BLaER1 (cell line): Measurements from ENCODE around the gene PC.

ENCODE experiments used
- H3K27ac ChIP-seq: shearing (Covaris generic); formaldehyde crosslinking; 2 replicates; pipeline ENCODE4 v1.8.1; 2022
- H3K27me3 ChIP-seq: shearing (Covaris generic); formaldehyde crosslinking; 2 replicates; pipeline ENCODE4 v1.8.1; 2022
- H3K36me3 ChIP-seq: shearing (Covaris generic); formaldehyde crosslinking; 2 replicates; pipeline ENCODE4 v1.8.1; 2022
- H3K4me1 ChIP-seq: shearing (Covaris generic); formaldehyde crosslinking; 2 replicates; pipeline ENCODE4 v1.8.1; 2022
- H3K4me2 ChIP-seq: shearing (Covaris generic); formaldehyde crosslinking; 2 replicates; pipeline ENCODE4 v1.8.1; 2022
- H3K4me3 ChIP-seq: shearing (Covaris generic); formaldehyde crosslinking; 2 replicates; pipeline ENCODE4 v1.8.1; 2022
- H3K9ac ChIP-seq: shearing (Covaris generic); formaldehyde crosslinking; 2 replicates; pipeline ENCODE4 v1.8.1; 2022
- H3K9me3 ChIP-seq: shearing (Covaris generic); formaldehyde crosslinking; 2 replicates; pipeline ENCODE4 v1.8.1; 2022
- H4K20me1 ChIP-seq: shearing (Covaris generic); formaldehyde crosslinking; 2 replicates; pipeline ENCODE4 v1.8.1; 2022
- Cebpa-rat ChIP-seq: shearing (Covaris generic); IDR thresholded peaks from 2 replicates; pipeline ENCODE4 v1.8.1; 2022

PC gene

GRCh38 chr11:66915046-66915832 is 42.9 kb downstream of the PC start:
- TF ChIP-seq Cebpa-rat = no peak
- H3K4me1 ChIP-seq = no peaks in the 10 kb centered on the region
- H3K4me3 ChIP-seq = no peak overlapping the region
- no peaks in the 10 kb centered on the region for H3K27me3 ChIP-seq
- no peaks in the 10 kb centered on the region for H3K9me3 ChIP-seq
- H3K36me3 ChIP-seq = no peaks in the 10 kb centered on the region
- no peak overlapping the region for H3K4me2 ChIP-seq
- H4K20me1 ChIP-seq = no peaks in the 10 kb centered on the region
- no peak overlapping the region for H3K9ac ChIP-seq
- no peak overlapping the region for H3K27ac ChIP-seq

GRCh38 chr11:66914505-66914904 is 43.7 kb downstream of the PC start:
- Histone ChIP-seq H3K27me3 (no peaks in the 10 kb centered on the region), H3K4me3 (no peak overlapping the region), H3K36me3 (no peaks in the 10 kb centered on the region), H3K27ac (no peak overlapping the region), H4K20me1 (no peaks in the 10 kb centered on the region), H3K9ac (no peak overlapping the region), H3K4me2 (no peak overlapping the region), H3K9me3 (no peaks in the 10 kb centered on the region), H3K4me1 (no peaks in the 10 kb centered on the region)
- no peak for TF ChIP-seq Cebpa-rat

- no peak overlapping the region for H3K4me3 ChIP-seq
- H3K9ac ChIP-seq = no peak overlapping the region
- H3K4me1 ChIP-seq = no peaks in the 10 kb centered on the region
- no peak overlapping the region for H3K4me2 ChIP-seq
- H3K27me3 ChIP-seq = no peaks in the 10 kb centered on the region
- TF ChIP-seq Cebpa-rat = no peak
- H4K20me1 ChIP-seq = no peaks in the 10 kb centered on the region
- no peaks in the 10 kb centered on the region for H3K9me3 ChIP-seq
- no peaks in the 10 kb centered on the region for H3K36me3 ChIP-seq
- H3K27ac ChIP-seq = no peak overlapping the region
These were observed 45.3 kb downstream of the PC start for GRCh38 chr11:66912911-66913310.

- H3K9me3 ChIP-seq = no peaks in the 10 kb centered on the region
- H3K9ac ChIP-seq = no peak overlapping the region
- H3K36me3 ChIP-seq = no peaks in the 10 kb centered on the region
- H3K27ac ChIP-seq = no peak overlapping the region
- H3K27me3 ChIP-seq = no peaks in the 10 kb centered on the region
- no peak overlapping the region for H3K4me3 ChIP-seq
- H4K20me1 ChIP-seq = no peaks in the 10 kb centered on the region
- TF ChIP-seq Cebpa-rat = no peak
- no peaks in the 10 kb centered on the region for H3K4me1 ChIP-seq
- no peak overlapping the region for H3K4me2 ChIP-seq
These were observed 45.8 kb downstream of the PC start for GRCh38 chr11:66912361-66912760.

DNA sequence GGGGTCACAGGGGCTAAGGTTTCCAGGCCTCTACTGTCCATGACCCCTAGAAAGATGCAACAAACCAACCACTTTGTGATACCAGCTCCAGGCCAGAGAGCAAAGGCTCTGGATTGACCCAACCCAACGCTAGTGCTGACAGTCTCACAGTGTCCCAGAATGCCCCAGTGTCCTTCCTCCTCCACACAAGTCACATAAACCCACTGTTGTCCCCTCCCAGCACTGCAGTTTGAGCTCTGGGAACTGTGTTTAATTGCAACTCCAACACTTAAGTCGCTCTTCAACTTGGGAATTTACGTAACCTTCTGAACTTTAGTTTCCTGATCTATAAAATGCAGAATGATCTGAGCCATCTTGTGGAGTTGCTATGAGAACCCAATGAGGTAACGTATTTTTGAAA is 47.5 kb downstream of the PC start:
- Histone ChIP-seq H3K9me3 (no peaks in the 10 kb centered on the region), H3K36me3 (no peaks in the 10 kb centered on the region), H3K9ac (no peak overlapping the region), H4K20me1 (no peaks in the 10 kb centered on the region), H3K27me3 (no peaks in the 10 kb centered on the region), H3K27ac (no peak overlapping the region), H3K4me2 (no peak overlapping the region), H3K4me1 (no peaks in the 10 kb centered on the region), H3K4me3 (no peak overlapping the region)
- no peak for TF ChIP-seq Cebpa-rat

GRCh38 chr11:66910016-66910415 is 48.2 kb downstream of the PC start:
- TF ChIP-seq Cebpa-rat = no peak
- no peak overlapping the region for H3K4me3 ChIP-seq
- H3K9ac ChIP-seq = no peak overlapping the region
- H3K9me3 ChIP-seq = no peaks in the 10 kb centered on the region
- H3K27ac ChIP-seq = no peak overlapping the region
- H3K36me3 ChIP-seq = no peaks in the 10 kb centered on the region
- no peak overlapping the region for H3K4me2 ChIP-seq
- no peaks in the 10 kb centered on the region for H3K4me1 ChIP-seq
- no peaks in the 10 kb centered on the region for H4K20me1 ChIP-seq
- H3K27me3 ChIP-seq = no peaks in the 10 kb centered on the region

DNA sequence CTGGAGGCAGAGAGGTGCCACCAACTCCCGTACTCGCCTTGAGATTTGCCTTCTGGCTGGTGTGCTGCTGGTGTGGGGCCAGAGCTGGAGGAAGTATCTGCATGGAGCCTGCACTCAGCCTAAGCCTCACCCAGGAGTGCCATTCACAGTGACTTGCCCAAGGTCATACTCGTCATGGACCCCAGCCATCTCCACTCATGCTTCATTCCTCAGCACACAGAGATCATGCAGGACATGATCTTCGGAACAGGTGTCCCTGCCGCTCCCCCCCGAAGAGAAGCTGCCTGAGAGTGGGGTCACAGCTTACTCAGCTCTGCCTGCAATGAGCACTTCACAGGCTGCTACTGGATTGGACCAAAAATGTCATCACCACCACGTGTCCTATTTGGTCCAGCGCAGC is 49.0 kb downstream of the PC start:
- Histone ChIP-seq H3K36me3 (no peaks in the 10 kb centered on the region), H4K20me1 (no peaks in the 10 kb centered on the region), H3K9ac (no peak overlapping the region), H3K4me1 (no peaks in the 10 kb centered on the region), H3K9me3 (no peaks in the 10 kb centered on the region), H3K27ac (no peak overlapping the region), H3K4me3 (no peak overlapping the region), H3K27me3 (no peaks in the 10 kb centered on the region), H3K4me2 (no peak overlapping the region)
- no peak for TF ChIP-seq Cebpa-rat

DNA sequence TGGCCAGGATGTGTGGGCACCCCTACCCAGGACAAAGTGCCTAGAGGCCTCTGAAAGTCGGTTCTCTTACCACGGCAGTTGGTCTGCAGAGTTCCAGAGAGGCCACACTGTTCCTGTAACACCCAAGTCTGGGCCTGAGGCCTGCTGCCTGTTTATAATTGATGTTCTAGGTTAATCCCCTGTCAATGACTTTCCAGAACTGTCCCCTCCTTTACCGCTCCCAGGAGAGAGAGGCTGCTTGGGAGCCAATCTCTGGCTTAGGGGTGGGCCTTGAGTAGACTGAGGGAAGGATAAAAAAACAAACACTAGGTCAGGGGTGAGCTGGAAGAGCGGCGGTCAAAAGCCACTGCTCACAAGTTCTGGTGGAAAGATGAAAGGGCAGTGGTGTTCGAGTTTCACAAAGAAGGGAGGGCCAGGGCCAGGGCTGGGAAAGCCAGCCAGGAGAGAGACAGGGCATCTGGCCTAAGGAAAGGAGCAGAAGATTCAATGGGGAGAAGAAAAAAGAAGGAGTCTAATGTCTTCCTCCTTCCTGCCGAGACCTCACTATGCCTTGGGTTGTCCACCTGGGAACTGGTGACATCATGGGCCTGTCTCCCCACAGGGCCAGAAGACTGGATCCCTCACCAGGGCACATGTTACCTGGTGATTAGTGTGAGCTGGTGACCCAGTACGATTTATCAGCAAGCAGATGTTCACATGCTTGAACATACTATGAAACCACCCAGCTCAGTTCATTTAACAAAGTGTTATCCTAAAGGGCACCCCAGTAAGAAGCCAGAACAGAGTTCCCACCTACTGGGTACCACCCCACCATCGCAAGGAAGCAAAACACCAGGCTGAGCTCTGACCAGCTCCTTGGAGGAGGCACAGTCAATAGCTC is 50.2 kb downstream of the PC start:
- no peaks in the 10 kb centered on the region for H3K27me3 ChIP-seq
- no peak overlapping the region for H3K4me3 ChIP-seq
- H3K36me3 ChIP-seq = no peaks in the 10 kb centered on the region
- H3K9ac ChIP-seq = no peak overlapping the region
- TF ChIP-seq Cebpa-rat = no peak
- H3K4me1 ChIP-seq = no peaks in the 10 kb centered on the region
- H3K4me2 ChIP-seq = no peak overlapping the region
- no peaks in the 10 kb centered on the region for H4K20me1 ChIP-seq
- H3K27ac ChIP-seq = no peak overlapping the region
- H3K9me3 ChIP-seq = no peaks in the 10 kb centered on the region

GRCh38 chr11:66906061-66906733 is 52.0 kb downstream of the PC start:
- no peaks in the 10 kb centered on the region for H4K20me1 ChIP-seq
- H3K4me2 ChIP-seq = no peak overlapping the region
- no peaks in the 10 kb centered on the region for H3K9me3 ChIP-seq
- H3K9ac ChIP-seq = no peak overlapping the region
- no peak for TF ChIP-seq Cebpa-rat
- H3K36me3 ChIP-seq = no peaks in the 10 kb centered on the region
- no peak overlapping the region for H3K27ac ChIP-seq
- H3K4me3 ChIP-seq = no peak overlapping the region
- no peaks in the 10 kb centered on the region for H3K27me3 ChIP-seq
- no peaks in the 10 kb centered on the region for H3K4me1 ChIP-seq

- no peak for TF ChIP-seq Cebpa-rat
- no peak overlapping the region for H3K9ac ChIP-seq
These were observed 52.6 kb downstream of the PC start for GRCh38 chr11:66905631-66906030.

More at GRCh38 chr11:66905631-66906030, 52.6 kb downstream of the PC start:
- no peak overlapping the region for H3K4me3 ChIP-seq
- H3K36me3 ChIP-seq = no peaks in the 10 kb centered on the region
- H3K27ac ChIP-seq = no peak overlapping the region
- no peaks in the 10 kb centered on the region for H3K9me3 ChIP-seq
- H3K4me2 ChIP-seq = no peak overlapping the region
- no peaks in the 10 kb centered on the region for H3K27me3 ChIP-seq
- no peaks in the 10 kb centered on the region for H3K4me1 ChIP-seq
- no peaks in the 10 kb centered on the region for H4K20me1 ChIP-seq
